Heart left ventricle (tissue), 13 donors: Measurements from ENCODE around the gene FKBP7.

Source experiments
- POLR2A ChIP-seq, 2 donors: fragments of 450-650 bp; IDR thresholded peaks; one replicate each; pipeline ENCODE4 v1.6.1; 2017; ENCODE audit warnings: antibody characterized with exemption in 2 of 2, mild to moderate bottlenecking in 2 of 2, moderate library complexity in 2 of 2
- TF ChIP-seq, protein P1 (sequence below), 12 donors: fragments of 200-600 bp; sonication (generic) in 4 of 12; IDR thresholded peaks; one replicate each; pipeline versions ENCODE4 v1.5.0 to v1.8.0; 2018 to 2022; ENCODE audit warnings: antibody characterized with exemption in 12 of 12, mild to moderate bottlenecking in 5 of 12
- donor health status: ischemic (EF 13 %, LVEDD 7.1; RV severe dilation, severe dysfunction).
- donor health status: DM: no; HTN: yes; CAD: no.
- donor health status: DM: no; HTN: no; CAD: no.
- donor health status: ischemic (EF 25% LVEDD 6.9; RV normal size, moderate dysfunction).
- donor health status: ischemic (EF 25% LVEDD 5.7; RV mildly dilated, moderate dysfunction).
- donor health status: ischemic (EF 35%, LVEDD 5.7; RV mildly dilated, moderate dysfunction).
- donor health status: nonischemic (EF 11% LVEDD 7.7; RV severe dilation, severe dysfunction).
- donor health status: DM: yes; HTN: yes; CAD: no.
- donor health status: PGD.
- donor health status: ischemic (EF 29% LVEDD 5.4; RV normal size, mild dysfunction).
- donor health status: nonischemic (EF 23%, LVEDD 6.1; RV moderate dilation, normal function).

DNA sequence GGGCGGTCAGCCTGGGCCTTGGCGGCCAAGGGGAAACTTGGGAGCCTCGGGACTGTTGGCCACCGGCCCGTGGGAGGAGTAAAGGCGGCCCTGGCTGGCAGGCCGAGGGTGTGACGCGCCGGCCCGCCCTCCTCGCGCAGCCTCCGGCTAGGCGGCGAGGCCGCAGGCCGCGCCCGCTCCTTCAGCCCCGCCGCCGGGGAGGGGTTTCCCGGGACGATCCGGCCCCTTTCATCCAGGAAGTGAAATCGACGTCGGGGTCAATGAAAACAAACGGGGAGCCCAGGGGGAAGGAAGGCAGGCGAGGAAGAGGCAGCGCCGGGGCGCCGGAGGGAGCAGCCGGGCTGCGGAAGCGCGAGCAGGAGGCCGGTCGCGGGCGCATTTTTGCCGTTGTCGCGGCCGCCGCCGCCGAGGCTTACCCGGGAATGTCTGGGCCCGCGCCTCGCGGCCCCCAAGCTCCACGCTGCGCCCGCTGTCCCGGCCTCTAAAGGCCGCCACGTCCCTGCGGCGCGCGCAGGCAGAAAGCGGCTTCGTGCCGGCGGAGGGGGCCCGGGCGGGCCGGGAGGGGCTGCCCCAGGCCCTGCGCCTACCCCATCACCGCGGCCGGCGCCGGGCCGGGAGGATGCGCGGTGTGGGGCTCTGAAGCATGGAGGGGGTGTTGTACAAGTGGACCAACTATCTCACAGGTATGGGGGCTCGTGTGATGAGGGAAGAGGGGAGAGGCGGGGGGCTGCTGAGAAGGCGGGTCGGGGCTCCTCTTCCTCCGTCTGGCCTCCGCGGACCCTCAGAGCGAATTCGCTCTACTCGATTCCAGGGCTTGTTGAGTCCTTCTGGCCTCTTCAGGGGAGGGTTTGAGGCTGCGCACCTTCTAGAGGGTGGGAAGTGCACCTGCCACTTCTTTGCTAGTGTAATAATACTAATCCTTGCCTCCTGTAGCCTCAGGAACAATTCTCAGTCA is 2.1 kb upstream of the FKBP7 start, which contains the start of gene PLEKHA3:
- TF ChIP-seq, protein P1, sequence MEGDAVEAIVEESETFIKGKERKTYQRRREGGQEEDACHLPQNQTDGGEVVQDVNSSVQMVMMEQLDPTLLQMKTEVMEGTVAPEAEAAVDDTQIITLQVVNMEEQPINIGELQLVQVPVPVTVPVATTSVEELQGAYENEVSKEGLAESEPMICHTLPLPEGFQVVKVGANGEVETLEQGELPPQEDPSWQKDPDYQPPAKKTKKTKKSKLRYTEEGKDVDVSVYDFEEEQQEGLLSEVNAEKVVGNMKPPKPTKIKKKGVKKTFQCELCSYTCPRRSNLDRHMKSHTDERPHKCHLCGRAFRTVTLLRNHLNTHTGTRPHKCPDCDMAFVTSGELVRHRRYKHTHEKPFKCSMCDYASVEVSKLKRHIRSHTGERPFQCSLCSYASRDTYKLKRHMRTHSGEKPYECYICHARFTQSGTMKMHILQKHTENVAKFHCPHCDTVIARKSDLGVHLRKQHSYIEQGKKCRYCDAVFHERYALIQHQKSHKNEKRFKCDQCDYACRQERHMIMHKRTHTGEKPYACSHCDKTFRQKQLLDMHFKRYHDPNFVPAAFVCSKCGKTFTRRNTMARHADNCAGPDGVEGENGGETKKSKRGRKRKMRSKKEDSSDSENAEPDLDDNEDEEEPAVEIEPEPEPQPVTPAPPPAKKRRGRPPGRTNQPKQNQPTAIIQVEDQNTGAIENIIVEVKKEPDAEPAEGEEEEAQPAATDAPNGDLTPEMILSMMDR (IDR thresholded peaks at IDR 0.05) = no peak
- TF ChIP-seq POLR2A (IDR thresholded peaks at IDR 0.05) = peak in 1 of 2 donors; percentile 88
